ENCODE results near the gene SETDB2. TPM values are rescaled to one million over a fixed set of nuclear protein-coding genes. Genes with fewer than 3 reads are reported as not detected.

SETDB2 gene
- total RNA-seq, 1 experiment from 2014 or later = 5.9 TPM

DNA sequence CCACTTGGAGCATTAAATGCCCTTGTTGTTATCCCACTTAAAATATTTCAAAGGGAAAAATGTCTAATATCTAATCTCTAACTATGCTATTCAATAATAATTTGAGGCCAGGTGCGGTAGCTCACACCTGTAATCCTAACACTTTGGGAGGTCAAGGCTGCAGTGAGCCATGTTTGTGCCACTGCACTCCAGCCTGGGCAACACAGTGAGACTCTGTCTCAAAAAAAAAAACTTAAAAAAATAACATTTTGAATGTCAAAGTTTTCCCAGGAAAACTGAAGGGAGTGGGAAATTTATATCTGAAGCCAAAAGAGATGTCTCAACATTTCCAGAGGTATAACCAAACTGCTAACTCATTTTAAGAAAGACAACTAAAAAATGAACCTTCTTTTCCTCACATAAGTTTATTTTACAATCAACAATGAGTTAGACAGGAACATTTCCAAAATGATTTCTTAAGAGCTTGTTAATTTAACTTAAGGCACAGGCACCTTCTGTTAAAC is 48.1 kb upstream of the SETDB2 start (continued):
- TF ChIP-seq, protein P1, sequence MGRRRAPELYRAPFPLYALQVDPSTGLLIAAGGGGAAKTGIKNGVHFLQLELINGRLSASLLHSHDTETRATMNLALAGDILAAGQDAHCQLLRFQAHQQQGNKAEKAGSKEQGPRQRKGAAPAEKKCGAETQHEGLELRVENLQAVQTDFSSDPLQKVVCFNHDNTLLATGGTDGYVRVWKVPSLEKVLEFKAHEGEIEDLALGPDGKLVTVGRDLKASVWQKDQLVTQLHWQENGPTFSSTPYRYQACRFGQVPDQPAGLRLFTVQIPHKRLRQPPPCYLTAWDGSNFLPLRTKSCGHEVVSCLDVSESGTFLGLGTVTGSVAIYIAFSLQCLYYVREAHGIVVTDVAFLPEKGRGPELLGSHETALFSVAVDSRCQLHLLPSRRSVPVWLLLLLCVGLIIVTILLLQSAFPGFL (CRISPR knock-in tag; IDR thresholded peaks at IDR 0.05; ENCODE audit: borderline replicate concordance) = no peak
- no peak for TF ChIP-seq ZNF121 (CRISPR knock-in tag; IDR thresholded peaks at IDR 0.05)
- TF ChIP-seq, protein P2, sequence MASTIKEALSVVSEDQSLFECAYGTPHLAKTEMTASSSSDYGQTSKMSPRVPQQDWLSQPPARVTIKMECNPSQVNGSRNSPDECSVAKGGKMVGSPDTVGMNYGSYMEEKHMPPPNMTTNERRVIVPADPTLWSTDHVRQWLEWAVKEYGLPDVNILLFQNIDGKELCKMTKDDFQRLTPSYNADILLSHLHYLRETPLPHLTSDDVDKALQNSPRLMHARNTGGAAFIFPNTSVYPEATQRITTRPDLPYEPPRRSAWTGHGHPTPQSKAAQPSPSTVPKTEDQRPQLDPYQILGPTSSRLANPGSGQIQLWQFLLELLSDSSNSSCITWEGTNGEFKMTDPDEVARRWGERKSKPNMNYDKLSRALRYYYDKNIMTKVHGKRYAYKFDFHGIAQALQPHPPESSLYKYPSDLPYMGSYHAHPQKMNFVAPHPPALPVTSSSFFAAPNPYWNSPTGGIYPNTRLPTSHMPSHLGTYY (CRISPR knock-in tag; IDR thresholded peaks at IDR 0.05) = no peak

DNA sequence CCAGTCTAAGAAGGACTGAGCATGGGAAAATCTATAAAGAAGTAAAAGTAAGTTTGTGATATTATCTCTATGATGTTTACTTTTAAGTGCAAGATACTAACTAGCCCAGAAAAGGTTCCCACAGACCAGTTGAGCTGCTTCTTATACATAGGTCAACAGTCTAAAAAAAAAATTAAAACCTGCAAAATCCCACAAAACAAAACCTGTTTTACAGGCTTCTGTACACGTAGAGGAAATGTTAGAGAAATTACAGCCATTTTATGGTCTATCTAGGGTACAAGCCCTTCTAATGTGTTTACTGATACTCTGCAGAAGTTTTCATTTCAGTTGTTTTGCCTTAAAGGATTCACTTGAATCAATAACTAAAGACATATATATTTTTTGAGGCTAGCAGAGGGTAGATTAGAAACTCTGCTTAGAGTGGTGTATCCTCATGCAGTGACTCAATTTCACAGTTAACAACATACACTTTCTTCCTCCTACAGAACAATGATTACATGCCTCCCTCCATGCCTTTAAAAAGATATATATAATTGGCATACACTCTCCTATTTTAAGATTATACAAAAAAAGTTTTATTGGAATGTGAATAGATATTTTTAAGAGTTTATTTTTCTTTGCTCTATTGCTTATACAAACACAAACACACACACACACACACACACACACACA is 44.1 kb upstream of the SETDB2 start:
- Mint-ChIP-seq H3K4me3 (no peak overlapping the region), H3K27ac (no peak overlapping the region), H3K27me3 (ENCODE audit: low read depth) (peaks cover 9% of the 10 kb centered on the region), H3K4me1 (peaks cover 10% of the 10 kb centered on the region), H3K9me3 (no peaks in the 10 kb centered on the region), H3K36me3 (no peaks in the 10 kb centered on the region)
- DNase-seq (ENCODE audit: low spot score) (no peak), ATAC-seq (no peak)
- ChIA-PET CTCF (no interaction called here), POLR2A (no interaction called here)
- TF ChIP-seq FOXP1 (CRISPR knock-in tag; IDR thresholded peaks at IDR 0.05; ENCODE audit: borderline replicate concordance) (no peak), ESRRA (CRISPR knock-in tag; IDR thresholded peaks at IDR 0.05; ENCODE audit: borderline replicate concordance) (no peak), IRF2 (CRISPR knock-in tag; IDR thresholded peaks at IDR 0.05; ENCODE audit: borderline replicate concordance, low read depth) (no peak), RELA (CRISPR knock-in tag; IDR thresholded peaks at IDR 0.05; ENCODE audit: borderline replicate concordance) (no peak), SP1 (CRISPR knock-in tag; conservative IDR thresholded peaks at IDR 0.05) (no peak), TCF7 (CRISPR knock-in tag; IDR thresholded peaks at IDR 0.05; ENCODE audit: low read depth) (no peak)
- TF ChIP-seq, protein P3, sequence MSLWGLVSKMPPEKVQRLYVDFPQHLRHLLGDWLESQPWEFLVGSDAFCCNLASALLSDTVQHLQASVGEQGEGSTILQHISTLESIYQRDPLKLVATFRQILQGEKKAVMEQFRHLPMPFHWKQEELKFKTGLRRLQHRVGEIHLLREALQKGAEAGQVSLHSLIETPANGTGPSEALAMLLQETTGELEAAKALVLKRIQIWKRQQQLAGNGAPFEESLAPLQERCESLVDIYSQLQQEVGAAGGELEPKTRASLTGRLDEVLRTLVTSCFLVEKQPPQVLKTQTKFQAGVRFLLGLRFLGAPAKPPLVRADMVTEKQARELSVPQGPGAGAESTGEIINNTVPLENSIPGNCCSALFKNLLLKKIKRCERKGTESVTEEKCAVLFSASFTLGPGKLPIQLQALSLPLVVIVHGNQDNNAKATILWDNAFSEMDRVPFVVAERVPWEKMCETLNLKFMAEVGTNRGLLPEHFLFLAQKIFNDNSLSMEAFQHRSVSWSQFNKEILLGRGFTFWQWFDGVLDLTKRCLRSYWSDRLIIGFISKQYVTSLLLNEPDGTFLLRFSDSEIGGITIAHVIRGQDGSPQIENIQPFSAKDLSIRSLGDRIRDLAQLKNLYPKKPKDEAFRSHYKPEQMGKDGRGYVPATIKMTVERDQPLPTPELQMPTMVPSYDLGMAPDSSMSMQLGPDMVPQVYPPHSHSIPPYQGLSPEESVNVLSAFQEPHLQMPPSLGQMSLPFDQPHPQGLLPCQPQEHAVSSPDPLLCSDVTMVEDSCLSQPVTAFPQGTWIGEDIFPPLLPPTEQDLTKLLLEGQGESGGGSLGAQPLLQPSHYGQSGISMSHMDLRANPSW (CRISPR knock-in tag; conservative IDR thresholded peaks at IDR 0.05; ENCODE audit: low read depth) = no peak
- TF ChIP-seq, protein P2 (CRISPR knock-in tag; IDR thresholded peaks at IDR 0.05) = no peak

DNA sequence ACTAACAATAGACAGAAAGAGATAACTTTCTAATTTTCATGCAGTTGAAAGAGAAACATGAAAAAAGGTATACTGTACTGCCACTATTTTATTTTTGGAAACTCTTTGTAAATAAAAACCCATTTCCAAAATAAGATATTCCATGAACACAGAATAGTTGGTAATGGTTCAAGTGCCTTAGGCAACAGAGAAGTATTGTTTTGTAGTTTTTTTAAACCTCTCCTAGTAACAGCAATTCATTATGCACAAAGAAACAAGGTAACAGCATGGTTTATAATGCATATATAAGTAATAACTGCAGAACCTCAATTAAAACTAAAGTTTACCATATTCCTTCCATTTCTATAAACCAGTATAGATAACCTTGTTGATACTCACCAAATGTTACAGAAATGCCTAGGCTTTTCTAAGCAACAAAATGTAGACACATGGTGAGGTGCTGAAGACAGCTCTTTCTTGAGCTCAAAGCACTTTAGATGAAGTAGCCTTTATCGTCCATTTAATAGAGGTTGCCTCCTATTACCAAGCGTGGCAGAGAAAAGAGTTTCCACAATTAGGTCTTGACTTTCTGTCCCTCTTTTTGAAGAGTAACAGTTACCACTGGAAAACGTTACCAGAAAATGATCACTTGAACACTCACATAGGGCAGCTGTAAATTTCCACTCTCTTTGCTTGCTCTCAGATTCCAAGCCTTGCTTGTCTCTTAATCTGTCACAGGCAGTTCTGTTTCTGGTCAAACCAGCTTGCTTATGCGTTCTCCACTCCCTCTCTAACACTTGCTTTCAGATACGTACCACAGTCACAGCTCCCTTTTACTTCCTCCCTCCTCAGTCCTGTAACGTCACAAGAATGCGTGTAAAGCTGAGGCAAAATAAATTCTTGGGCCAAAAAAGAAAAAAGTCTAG is 43.1 kb upstream of the SETDB2 start:
- Mint-ChIP-seq H3K9me3 (no peaks in the 10 kb centered on the region), H3K27ac (peak overlapping the region; percentile 1; the same call in 1 of the 2 replicates), H3K4me3 (peak overlapping the region; percentile 11; the same call in 1 of the 2 replicates), H3K4me1 (peaks cover 10% of the 10 kb centered on the region), H3K27me3 (ENCODE audit: low read depth) (peaks cover 15% of the 10 kb centered on the region), H3K36me3 (no peaks in the 10 kb centered on the region)
- ChIA-PET POLR2A (no interaction called here), CTCF (interaction anchor here (0.8 kb wide), 1 partner anchor 121 kb away, joined by 3 read pairs; no protein-coding TSS in a partner anchor)
- ATAC-seq = 0 out of 2 replicates have a peak, but pooled peaks have one; percentile 30
- DNase-seq (ENCODE audit: low spot score) = no peak
- TF ChIP-seq NFE2L1 (CRISPR knock-in tag; IDR thresholded peaks at IDR 0.05) (no peak), FOXJ3 (CRISPR knock-in tag; IDR thresholded peaks at IDR 0.05; ENCODE audit: borderline replicate concordance) (no peak), ETV6 (CRISPR knock-in tag; IDR thresholded peaks at IDR 0.05) (no peak), MXD4 (CRISPR knock-in tag; IDR thresholded peaks at IDR 0.05; ENCODE audit: borderline replicate concordance) (no peak), SP1 (CRISPR knock-in tag; conservative IDR thresholded peaks at IDR 0.05) (no peak), ZNF396 (CRISPR knock-in tag; IDR thresholded peaks at IDR 0.05; ENCODE audit: borderline replicate concordance) (no peak), NFYB (CRISPR knock-in tag; conservative IDR thresholded peaks at IDR 0.05; ENCODE audit: low read depth) (no peak), IRF2 (CRISPR knock-in tag; IDR thresholded peaks at IDR 0.05; ENCODE audit: borderline replicate concordance, low read depth) (no peak), SMAD4 (CRISPR knock-in tag; IDR thresholded peaks at IDR 0.05) (no peak)
- TF ChIP-seq, protein P4, sequence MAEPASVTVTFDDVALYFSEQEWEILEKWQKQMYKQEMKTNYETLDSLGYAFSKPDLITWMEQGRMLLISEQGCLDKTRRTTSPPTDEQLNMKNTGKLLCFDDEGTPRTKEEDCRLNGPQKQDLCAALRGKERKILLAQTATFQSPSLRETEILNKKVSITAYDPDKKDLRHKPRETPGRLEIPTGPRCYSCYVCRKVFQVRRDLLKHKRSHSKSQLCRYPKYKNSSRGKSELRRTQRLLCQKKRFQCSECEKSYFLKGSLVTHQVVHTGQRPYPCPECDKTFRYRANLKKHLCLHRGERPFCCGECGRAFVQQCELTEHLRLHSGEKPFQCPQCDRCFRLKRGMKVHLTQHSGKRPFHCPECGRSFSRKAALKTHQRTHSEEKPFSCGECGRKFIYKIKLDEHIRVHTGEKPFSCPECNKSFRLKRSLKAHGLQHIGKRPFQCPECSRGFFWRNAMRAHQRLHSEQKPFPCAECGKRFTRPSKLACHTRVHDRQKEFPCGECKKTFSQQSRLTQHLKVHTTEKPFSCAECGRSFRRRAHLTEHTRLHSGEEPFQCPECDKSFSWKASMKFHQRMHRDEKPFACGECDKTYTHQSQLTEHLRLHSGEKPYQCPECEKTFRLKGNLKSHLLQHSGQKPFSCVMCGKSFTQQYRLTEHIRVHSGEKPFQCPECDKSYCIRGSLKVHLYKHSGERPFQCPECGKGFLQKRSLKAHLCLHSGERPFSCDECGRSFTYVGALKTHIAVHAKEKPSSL (CRISPR knock-in tag; conservative IDR thresholded peaks at IDR 0.05) = no peak
- TF ChIP-seq, protein P5, sequence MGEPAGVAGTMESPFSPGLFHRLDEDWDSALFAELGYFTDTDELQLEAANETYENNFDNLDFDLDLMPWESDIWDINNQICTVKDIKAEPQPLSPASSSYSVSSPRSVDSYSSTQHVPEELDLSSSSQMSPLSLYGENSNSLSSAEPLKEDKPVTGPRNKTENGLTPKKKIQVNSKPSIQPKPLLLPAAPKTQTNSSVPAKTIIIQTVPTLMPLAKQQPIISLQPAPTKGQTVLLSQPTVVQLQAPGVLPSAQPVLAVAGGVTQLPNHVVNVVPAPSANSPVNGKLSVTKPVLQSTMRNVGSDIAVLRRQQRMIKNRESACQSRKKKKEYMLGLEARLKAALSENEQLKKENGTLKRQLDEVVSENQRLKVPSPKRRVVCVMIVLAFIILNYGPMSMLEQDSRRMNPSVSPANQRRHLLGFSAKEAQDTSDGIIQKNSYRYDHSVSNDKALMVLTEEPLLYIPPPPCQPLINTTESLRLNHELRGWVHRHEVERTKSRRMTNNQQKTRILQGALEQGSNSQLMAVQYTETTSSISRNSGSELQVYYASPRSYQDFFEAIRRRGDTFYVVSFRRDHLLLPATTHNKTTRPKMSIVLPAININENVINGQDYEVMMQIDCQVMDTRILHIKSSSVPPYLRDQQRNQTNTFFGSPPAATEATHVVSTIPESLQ (CRISPR knock-in tag; IDR thresholded peaks at IDR 0.05) = no peak
